ENCODE data around the gene FHOD3.

The FHOD3 gene

DNA sequence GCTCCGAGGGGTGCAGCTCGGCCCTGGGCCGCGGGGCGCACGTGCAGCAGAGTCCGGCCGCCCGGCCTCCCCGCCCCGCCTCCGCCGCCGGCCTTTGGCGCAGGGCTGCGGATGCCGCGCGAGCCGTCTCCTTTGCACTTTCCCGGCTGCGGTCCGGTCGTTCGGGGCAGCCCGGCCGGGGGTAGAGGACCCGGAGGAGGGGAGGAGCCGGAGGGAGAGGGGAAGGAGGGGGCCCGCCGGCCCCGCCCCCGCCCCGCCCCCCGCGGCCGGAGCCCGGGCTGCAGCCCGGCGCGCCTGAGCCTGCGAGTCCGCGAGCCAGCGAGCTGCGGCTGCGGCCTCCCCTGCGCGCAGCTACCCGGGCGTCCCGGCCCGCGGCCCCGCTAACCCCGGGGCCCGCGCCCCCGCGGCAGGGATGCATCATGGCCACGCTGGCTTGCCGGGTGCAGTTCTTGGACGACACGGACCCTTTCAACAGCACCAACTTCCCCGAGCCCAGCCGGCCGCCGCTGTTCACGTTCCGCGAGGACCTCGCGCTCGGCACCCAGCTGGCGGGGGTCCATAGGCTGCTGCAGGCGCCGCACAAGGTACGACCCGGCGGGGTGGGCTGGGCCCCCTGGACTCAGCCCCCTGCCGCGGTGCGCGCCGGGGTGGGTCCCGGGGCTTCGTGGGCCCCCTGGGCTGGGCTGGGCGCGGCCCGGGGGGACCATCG lies at the start of gene FHOD3:
Gene FHOD3, plus strand, starts transcription at position 297 of the 709 bp plus-strand sequence. Its CDS starts 123 bp downstream, at position 420.
- in situ Hi-C loops (cut with MboI; ENCODE audit: low sequenced_read_pairs), result loop anchor here (25.0 kb wide), 1 partner anchor 285 kb away; no protein-coding TSS in a partner anchor

DNA sequence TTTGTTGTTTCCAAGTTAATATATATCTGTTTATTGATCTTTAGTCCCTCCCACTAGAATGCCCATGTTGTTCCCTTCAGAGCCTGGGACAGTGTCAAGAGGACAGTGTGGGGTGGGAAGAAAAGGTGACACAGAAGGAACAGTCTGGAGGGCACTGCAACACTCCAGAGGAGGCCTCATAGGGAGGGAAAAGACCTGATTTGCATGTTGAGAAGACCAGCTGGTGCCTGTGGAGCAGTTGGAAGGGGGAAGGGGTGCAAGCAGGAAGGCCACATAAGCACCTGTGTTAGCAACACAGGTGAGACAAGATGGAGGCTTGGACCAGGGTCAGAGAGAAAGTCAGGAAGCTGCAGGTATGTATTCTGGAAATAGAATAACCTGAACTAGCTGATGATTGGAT lies 48.1 kb upstream of the FHOD3 start:
- in situ Hi-C loops (cut with MboI; ENCODE audit: low sequenced_read_pairs), result no loop called here

DNA sequence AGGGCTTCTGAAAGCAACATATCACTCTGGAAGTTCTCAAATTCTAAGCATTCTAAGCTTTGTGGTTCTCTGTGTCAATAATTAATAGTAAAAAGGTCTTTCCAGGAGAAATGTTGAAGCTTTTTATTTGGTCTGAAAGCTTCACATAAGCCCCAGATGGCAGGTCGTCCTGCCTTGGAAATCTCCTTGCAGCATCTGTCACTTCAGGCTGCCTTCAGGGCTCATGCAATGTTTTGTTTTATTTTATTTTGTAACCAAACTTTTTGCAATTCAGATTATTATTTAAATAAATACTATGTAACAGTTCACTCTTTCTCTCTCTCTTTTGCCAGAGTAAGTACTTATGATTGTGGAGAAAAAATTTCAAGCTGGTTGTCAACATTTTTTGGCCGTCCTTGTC lies 46.7 kb upstream of the FHOD3 start:
- in situ Hi-C loops (cut with MboI; ENCODE audit: low sequenced_read_pairs), result no loop called here

DNA sequence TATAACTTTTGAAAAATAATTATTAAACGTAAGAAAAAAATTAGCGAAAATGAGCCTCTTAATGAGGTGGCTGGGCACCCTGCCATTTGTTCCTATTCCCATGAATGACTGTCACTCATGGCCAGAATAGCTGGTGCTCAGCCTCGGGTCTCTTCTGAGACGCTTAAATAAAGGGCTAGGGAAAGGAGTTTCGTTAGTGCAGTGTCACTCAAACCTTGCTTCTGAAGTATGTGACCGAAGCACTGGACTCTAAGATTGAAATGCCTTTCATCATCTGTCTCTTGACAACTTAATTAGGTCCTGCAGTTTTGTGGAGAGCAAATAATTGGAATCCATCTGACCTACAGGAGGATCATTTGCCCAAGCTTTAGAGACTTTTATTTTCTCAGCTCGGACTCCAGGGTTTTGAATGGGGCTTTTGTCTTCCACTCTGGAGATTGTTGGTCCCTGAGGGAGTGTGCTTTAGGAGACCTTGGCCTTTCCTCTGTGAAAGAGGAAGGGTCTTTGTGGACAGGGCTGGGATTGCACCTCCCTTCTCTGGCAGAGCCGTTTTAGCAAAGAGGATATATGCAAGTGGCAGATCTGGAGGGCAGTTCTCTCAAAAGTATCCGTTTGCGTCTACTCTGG lies 42.3 kb upstream of the FHOD3 start:
- in situ Hi-C loops (cut with MboI; ENCODE audit: low sequenced_read_pairs), result no loop called here

DNA sequence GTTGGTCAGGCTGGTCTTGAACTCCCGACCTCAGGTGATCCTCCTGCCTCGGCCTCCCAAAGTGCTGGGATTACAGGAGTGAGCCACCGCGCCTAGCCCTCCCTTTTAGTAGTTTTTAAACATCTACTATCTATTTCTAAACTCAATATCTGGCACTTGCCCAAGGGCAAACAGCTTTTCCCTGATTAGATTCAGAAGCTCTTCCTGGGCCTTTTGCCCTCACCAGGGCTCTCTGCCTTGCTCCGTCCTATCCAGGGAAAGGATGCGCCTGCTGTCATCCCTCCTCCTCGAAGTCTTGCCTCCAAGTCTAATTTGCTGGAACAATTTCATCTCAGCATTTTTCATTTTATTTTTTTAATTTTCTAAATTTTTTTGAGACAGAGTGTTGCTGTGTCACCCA lies 41.4 kb upstream of the FHOD3 start:
- in situ Hi-C loops (cut with MboI; ENCODE audit: low sequenced_read_pairs), result no loop called here

DNA sequence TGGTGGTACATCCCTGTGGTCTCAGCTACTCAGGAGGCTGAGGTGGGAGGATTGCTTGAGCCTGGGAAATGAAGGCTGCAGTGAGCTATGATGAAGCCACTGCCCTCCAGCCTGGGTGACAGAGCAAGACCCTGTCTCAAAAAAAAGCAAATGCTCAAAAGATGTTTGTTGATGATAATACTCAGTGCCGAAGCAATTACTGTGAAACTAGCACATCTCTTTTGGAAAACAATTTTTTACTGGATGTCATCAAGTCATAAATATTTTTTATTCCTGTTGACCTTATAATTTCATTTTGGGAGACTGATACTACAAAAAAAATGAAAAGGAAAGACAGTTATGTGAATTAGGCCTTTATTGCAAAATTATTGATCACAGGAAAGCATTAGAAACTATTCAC lies 34.5 kb upstream of the FHOD3 start:
- in situ Hi-C loops (cut with MboI; ENCODE audit: low sequenced_read_pairs), result no loop called here

DNA sequence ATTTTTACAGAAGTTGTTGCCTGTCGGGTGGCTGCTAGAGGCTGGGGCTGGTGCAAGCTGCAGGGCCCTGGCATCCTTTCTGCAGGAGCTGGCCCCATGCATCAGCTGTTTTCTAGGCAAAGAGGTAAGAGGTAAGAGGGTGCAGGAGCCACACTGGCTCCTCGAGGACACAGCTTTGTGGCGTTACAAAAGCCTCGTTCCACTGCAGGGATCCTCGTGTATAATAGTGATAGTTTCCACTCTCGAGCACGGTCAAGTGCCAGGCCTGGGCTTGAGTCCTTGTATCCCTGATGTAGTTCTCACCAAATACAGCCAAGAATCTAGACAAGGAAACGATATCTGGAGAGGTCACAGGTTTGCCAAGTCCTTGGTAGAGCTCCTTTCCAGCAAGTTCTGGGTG lies 33.2 kb upstream of the FHOD3 start:
- in situ Hi-C loops (cut with MboI; ENCODE audit: low sequenced_read_pairs), result no loop called here

DNA sequence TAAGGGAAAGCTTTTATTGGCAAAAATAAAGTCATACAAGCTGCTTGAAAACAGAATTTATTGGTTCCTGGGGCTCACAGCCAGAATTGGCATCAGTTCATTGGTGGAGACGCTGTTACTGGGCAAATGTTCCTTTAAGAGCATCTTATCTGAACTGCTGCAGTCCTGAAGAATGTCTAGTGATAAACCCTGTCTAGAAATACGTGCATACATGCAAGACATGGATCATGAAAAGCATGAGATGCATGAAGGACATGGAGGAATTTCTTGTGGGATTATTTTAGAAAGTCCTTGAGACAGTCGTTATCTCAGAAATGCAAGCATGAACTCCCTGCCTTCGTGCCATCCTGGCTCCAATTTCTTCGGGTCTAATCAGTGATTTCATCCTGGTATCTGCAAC lies 32.5 kb upstream of the FHOD3 start:
- in situ Hi-C loops (cut with MboI; ENCODE audit: low sequenced_read_pairs), result no loop called here

DNA sequence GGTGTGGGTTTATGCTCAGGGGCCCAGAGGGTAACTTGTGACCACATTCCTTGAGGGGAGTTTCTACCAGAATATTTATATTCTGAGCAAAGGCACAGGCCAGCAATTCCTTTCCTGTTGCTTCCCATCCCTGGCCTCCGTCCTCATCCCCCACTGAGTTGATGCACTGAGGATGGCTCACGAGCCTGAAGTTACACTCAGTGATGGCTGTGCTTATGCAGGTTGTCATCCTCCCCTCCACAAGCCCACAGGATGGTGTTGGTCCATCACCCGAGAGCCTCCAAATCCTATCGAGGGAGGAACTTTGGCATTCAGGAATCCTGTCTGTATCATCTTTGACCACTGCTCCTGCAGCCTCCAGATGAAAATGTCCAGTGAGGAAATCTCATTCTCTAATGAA lies 28.4 kb upstream of the FHOD3 start:
- in situ Hi-C loops (cut with MboI; ENCODE audit: low sequenced_read_pairs), result no loop called here

DNA sequence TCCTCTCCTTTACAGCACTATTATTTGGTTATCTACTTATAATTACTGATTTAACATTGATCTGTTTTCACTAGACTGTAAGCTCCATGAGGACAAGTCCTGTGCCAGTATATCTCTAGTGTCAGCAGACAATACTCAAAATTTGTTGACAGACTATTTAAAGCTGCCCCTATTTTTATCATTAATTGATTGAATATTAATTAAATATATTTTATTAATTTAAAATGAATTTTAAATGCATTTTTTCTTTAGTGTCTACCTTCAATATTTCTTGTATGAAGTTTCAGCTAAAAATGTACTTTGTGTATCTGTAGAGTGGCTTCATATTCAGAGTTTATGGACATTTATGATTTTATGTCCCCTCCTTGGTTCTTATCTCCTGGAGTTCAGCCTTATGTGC lies 26.4 kb upstream of the FHOD3 start:
- in situ Hi-C loops (cut with MboI; ENCODE audit: low sequenced_read_pairs), result no loop called here

DNA sequence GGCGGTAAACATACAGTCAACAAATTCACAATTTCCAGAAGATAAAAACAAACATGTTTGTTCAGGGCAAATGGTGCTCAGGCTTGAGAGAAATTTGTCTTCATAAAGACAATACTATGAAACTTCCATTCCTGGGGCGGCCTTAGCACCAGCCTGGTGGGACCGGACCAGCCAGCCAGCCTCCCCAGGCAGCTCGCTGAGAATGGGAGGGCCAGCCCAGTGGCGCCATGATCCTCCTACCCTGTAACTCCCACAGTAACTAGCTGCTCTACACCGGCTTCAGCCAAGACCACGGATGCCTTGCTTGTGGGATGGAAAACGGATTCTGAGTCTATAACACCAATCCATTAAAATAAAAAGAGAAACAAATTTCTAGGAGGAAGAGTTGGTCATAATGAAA lies 24.2 kb upstream of the FHOD3 start:
- in situ Hi-C loops (cut with MboI; ENCODE audit: low sequenced_read_pairs), result no loop called here

DNA sequence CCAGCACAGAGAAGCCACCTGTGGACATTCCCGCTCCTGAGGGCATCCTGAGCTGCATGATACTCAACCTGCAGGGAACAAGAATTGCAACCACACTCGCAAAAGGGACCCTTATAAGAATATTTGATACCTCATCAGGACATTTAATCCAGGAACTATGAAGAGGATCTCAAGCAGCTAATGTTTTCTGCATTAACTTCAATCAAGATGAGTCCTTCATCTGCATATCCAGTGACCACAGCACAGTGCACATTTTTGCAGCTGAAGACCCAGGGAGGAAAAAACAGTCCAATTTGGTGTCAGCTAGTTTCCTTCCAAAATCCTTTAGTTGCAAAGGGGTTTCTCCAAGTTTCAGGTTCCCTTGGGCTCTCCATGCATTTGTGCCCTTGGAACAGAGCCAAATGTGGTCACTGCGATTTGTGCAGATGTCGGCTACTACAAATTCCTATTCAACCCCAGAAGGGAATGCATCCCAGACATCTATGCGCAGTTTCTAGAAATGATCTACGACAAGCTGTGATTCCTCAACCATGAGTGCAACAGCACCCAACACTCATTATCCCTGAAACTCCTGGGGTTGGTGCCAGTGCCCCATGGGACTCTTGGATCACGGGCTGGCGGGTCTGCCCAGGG lies 23.3 kb upstream of the FHOD3 start:
- in situ Hi-C loops (cut with MboI; ENCODE audit: low sequenced_read_pairs), result no loop called here

DNA sequence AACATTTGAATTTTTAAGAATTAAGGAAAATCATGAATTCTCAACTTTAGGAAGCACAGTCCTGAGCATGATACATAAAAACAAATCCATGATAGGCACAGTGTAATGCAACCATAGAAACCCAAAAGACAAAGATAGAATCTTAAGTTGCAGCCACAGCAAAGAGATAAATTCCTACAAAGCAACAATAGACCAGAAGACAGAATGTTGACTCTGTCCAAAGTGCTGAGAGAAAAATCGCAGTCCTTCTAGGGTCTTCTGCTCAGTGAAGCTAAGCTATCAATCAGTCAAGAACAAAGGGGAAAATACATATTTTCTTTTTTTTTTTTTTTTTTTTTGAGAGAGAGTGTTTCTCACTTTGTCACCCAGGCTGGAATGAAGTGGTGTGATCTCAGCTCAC lies 22.0 kb upstream of the FHOD3 start:
- in situ Hi-C loops (cut with MboI; ENCODE audit: low sequenced_read_pairs), result loop anchor here (25.0 kb wide), 1 partner anchor 263 kb away; no protein-coding TSS in a partner anchor

DNA sequence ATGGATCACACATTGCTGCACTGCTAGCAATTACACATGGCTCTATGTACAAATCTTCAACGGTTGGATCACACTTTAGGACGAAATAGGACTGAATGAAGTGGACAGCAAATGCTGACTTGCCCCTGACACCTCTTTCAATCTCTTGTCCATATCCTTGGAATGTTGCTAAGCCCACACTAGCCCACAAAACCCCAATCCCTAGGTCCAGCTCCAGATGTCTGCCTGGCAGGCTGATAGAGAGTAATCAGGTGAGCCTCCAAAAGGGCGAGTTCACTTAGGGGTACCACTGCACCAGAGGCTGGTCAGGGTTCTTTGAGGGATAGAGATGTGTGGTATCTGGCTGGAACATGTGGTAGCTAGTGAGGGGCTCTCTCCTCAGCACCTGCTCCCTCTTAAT lies 18.5 kb upstream of the FHOD3 start:
- in situ Hi-C loops (cut with MboI; ENCODE audit: low sequenced_read_pairs), result loop anchor here (25.0 kb wide), 1 partner anchor 267 kb away; no protein-coding TSS in a partner anchor

DNA sequence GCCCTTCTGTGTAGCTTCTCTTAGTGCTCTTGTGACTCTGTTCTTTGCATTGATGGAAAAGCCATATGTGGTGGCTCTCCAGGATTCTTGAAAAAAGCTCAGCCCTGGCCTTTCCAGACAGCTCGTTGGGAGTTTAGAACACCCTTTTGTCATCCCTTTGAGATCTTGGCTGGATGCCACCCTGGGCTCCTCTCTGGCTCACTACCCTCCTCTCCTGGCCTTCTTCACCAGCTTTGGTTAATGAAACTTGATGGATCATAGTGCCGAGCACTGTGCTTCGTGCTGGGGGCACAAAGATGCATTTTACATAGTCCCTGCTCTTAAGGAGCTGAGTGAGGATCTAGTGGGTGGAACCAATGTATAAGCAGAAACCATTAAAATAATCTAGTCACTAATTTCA lies 15.6 kb upstream of the FHOD3 start:
- in situ Hi-C loops (cut with MboI; ENCODE audit: low sequenced_read_pairs), result loop anchor here (25.0 kb wide), 1 partner anchor 270 kb away; no protein-coding TSS in a partner anchor

DNA sequence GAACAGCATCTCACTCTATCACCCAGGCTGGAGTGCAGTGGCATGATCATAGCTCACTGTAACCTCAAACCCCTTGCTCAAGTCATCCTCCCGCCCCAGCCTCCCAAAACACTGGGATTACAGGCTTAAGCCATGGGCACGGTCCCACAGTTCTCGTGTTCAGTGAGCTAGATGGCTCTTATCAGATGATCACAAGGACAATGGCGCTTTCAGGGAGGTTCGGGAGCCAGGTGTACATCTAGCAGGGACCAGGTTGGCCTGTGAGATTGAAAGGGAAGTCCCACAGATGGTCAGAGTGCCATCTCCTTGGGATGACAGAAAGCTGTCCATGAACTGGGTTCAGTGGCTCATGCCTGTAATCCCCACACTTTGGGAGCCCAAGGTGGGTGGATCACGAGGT lies 14.1 kb upstream of the FHOD3 start:
- in situ Hi-C loops (cut with MboI; ENCODE audit: low sequenced_read_pairs), result loop anchor here (25.0 kb wide), 1 partner anchor 271 kb away; no protein-coding TSS in a partner anchor

DNA sequence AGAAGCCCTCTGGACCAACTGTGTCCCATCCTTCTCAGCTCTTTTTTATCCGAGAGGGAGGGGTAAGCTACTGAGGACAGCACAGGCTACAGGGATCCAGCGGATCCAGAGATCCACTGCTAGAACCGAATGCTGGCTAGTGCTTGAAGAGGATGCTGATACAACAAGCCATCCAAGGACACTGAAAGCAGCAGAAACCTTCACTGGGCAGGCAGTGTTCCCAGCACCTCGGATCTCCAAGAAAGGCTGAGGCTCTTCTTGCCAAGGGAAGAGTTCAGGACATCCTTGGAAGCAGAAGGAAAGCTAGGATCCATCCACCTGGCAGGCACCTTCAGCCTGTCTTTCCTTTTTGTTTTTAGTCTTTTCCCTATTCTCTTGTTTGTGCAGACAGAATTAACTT lies 13.2 kb upstream of the FHOD3 start:
- in situ Hi-C loops (cut with MboI; ENCODE audit: low sequenced_read_pairs), result loop anchor here (25.0 kb wide), 1 partner anchor 272 kb away; no protein-coding TSS in a partner anchor

DNA sequence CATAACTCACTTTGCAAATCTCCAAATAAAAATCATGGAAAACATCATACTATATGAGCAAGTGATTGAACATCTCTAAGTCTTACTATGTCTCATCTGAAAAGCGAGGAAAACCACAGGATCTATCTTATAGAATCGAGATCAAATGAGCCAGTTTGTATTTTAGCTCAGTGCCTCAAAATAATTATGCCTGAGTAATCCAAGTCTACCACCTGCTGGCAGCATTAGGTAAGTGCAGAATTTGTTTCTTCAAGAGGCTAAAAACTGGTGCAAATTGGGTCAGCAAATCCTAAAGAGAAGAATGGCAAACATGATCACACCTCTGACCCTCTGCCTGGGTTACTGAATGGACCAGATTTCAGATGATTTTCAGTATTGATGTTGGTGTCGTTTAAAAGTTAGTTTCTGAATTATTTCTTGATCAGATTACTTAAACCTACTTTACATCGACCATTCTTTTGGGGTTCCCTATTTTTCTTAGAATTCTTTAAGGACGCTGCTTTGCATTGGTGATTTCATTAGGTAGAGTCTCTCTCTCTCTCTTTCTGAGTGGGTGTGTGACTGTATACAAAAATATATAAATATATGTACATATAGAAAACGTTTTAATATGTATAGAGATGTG lies 12.7 kb upstream of the FHOD3 start:
- in situ Hi-C loops (cut with MboI; ENCODE audit: low sequenced_read_pairs), result loop anchor here (25.0 kb wide), 1 partner anchor 272 kb away; no protein-coding TSS in a partner anchor

DNA sequence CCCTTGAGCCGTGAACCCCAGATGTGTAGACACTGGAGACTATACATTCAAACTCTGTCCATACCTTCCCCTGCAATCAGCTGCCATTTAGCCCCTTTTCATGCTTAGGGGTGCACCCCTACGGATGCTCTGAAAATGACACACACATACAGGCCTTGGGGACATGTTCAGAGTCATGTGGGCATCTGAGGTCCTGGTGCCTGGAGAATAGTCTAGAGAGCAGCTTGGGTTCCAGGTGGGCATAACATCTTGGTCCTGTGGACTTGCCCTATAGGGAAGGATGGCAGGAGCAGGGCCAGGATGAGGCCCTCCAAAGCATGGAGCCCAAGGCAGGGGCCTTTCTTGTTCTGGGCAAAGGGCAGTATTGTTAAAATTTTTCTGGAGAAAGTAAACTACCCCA lies 9.9 kb upstream of the FHOD3 start:
- in situ Hi-C loops (cut with MboI; ENCODE audit: low sequenced_read_pairs), result loop anchor here (25.0 kb wide), 1 partner anchor 275 kb away; no protein-coding TSS in a partner anchor

DNA sequence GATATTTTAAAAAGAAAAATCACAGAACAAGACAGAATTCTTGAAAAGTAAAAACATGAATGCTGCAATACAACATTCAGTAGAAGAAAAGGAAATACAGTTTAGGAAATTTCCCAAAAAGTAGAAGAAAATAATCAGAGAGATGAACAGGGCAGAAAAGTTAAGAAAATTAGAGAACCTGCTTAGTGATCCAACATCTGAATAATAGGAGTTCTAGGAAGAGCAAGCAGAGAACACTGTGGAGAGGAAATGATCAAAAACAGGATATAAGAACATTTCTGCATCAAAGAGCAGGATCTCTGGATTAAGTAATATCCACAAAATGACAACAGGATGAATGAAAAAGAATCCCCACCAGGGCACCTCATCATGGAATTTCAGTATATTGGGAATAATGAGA lies 8.8 kb upstream of the FHOD3 start:
- in situ Hi-C loops (cut with MboI; ENCODE audit: low sequenced_read_pairs), result loop anchor here (25.0 kb wide), 1 partner anchor 276 kb away; no protein-coding TSS in a partner anchor

DNA sequence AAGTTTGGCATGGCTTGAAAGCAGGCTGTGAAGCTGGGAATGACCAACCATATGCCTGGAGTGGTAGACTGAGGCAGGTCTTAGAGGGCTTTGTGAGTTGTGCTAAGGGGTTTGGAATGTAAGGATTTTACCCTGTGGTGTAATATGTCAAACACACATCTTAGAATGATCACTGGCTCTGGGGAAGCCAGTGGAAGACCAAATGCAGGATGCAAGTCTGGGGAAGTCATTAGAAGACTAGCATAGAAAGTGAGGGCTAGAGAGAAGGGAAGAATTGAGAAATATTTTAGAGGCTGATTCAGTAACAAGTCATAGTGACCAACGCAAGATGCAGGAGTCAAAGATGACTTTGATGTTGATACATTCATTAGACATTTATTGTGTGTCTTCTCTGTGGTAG lies 3.5 kb upstream of the FHOD3 start:
- in situ Hi-C loops (cut with MboI; ENCODE audit: low sequenced_read_pairs), result loop anchor here (25.0 kb wide), 1 partner anchor 282 kb away; no protein-coding TSS in a partner anchor

All from HL-60/S4 treated with retinoic acid at 250 ng/mL for 4 days and 3 days (cell line).